Neural cell (in vitro differentiated cells): Measurements from ENCODE around the gene UBE2N. TPM values are rescaled to one million over a fixed set of nuclear protein-coding genes. Genes with fewer than 3 reads are reported as not detected.

Experiments used
- H2AFZ ChIP-seq: fragments of 200-600, 300-800 bp; sonication (generic), shearing (Covaris generic); 2 replicates; pipeline ENCODE4 v1.6.0; 2014; ENCODE audit warnings: low read depth, mild to moderate bottlenecking, antibody characterized with exemption, low read length, moderate library complexity
- H3F3A ChIP-seq: fragments of 200-600 bp; shearing (Covaris generic); 2 replicates; pipeline ENCODE4 v1.6.1; 2016; ENCODE audit warnings: mild to moderate bottlenecking, moderate library complexity, mixed read lengths, antibody characterized with exemption, low read length; ENCODE audit not compliant: insufficient read depth, poor library complexity, severe bottlenecking
- H3K27ac ChIP-seq: fragments of 200-600, 300-800 bp; sonication (generic), shearing (Covaris generic); 2 replicates; pipeline ENCODE4 v1.5.1; 2014; ENCODE audit warnings: mild to moderate bottlenecking, low read length, moderate library complexity
- H3K27me3 ChIP-seq: fragments of 300-800, 200-600 bp; sonication (generic), shearing (Covaris generic); 2 replicates; pipeline ENCODE4 v1.6.0; 2014; ENCODE audit warnings: mild to moderate bottlenecking, low read depth, low read length, moderate library complexity; ENCODE audit not compliant: insufficient read depth
- H3K36me3 ChIP-seq: fragments of 300-800, 200-600 bp; sonication (generic), shearing (Covaris generic); 2 replicates; pipeline ENCODE4 v1.5.1; 2014; ENCODE audit warnings: mild to moderate bottlenecking, antibody characterized with exemption, low read length, moderate library complexity; ENCODE audit not compliant: insufficient read depth
- H3K4me2 ChIP-seq: fragments of 300-800, 200-600 bp; sonication (generic), shearing (Covaris generic); 2 replicates; pipeline ENCODE4 v1.6.0; 2014; ENCODE audit warnings: mild to moderate bottlenecking, low read length
- H3K4me3 ChIP-seq: fragments of 300-800, 200-600 bp; sonication (generic), shearing (Covaris generic); 2 replicates; pipeline ENCODE4 v1.5.1; 2014; ENCODE audit warnings: mild to moderate bottlenecking, low read length, moderate library complexity
- H3K79me2 ChIP-seq: fragments of 200-600 bp; shearing (Covaris generic); replicated peaks from 2 replicates; pipeline ENCODE4 v1.6.0; 2014; ENCODE audit warnings: mild to moderate bottlenecking, low read length, moderate library complexity; ENCODE audit not compliant: insufficient read depth
- H3K9ac ChIP-seq: fragments of 300-800, 200-600 bp; sonication (generic), shearing (Covaris generic); 2 replicates; pipeline ENCODE4 v1.6.1; 2016; ENCODE audit warnings: mild to moderate bottlenecking, low read length, mixed read lengths
- H3K9me2 ChIP-seq: fragments of 200-600 bp; shearing (Covaris generic); 2 replicates; pipeline ENCODE4 v1.6.1; 2016; ENCODE audit warnings: mild to moderate bottlenecking, low read length, mixed read lengths; ENCODE audit not compliant: insufficient read depth
- H3K9me3 ChIP-seq: fragments of 200-600, 300-800 bp; sonication (generic), shearing (Covaris generic); 2 replicates; pipeline ENCODE4 v1.6.1; 2016; ENCODE audit warnings: mild to moderate bottlenecking, mixed run types, low read length, moderate library complexity, mixed read lengths
- H4K20me1 ChIP-seq: fragments of 200-600 bp; shearing (Covaris generic); 2 replicates; pipeline ENCODE4 v1.6.1; 2016; ENCODE audit warnings: mild to moderate bottlenecking, mixed run types; ENCODE audit not compliant: insufficient read depth
- EP300 ChIP-seq: fragments of 450-650 bp; conservative IDR thresholded peaks from 2 replicates; pipeline ENCODE4 v1.6.1; 2014; ENCODE audit warnings: antibody characterized with exemption, mild to moderate bottlenecking, moderate library complexity; ENCODE audit not compliant: poor library complexity, severe bottlenecking
- EZH2 ChIP-seq: fragments of 200-600, 300-800 bp; shearing (Covaris generic), sonication (generic); IDR thresholded peaks from 2 replicates; pipeline ENCODE4 v1.6.1; 2014; ENCODE audit warnings: antibody characterized with exemption, low read length, borderline replicate concordance, mild to moderate bottlenecking; ENCODE audit not compliant: insufficient read depth, poor library complexity, severe bottlenecking
- MXI1 ChIP-seq: fragments of 450-650 bp; conservative IDR thresholded peaks from 2 replicates; pipeline ENCODE4 v1.6.1; 2014; ENCODE audit warnings: antibody characterized with exemption, mild to moderate bottlenecking; ENCODE audit not compliant: poor library complexity, severe bottlenecking
- POLR2AphosphoS5 ChIP-seq: IDR thresholded peaks from 2 replicates; pipeline ENCODE4 v1.6.1; 2012
- RAD21 ChIP-seq: fragments of 450-650 bp; conservative IDR thresholded peaks from 2 replicates; pipeline ENCODE4 v1.6.1; 2014; ENCODE audit warnings: antibody characterized with exemption, mild to moderate bottlenecking, moderate library complexity
- SMC3 ChIP-seq: fragments of 450-650 bp; conservative IDR thresholded peaks from 2 replicates; pipeline ENCODE4 v1.6.1; 2014; ENCODE audit warnings: antibody characterized with exemption, mild to moderate bottlenecking, moderate library complexity; ENCODE audit not compliant: poor library complexity
- TAF1 ChIP-seq: IDR thresholded peaks from 2 replicates; pipeline ENCODE4 v1.6.1; 2012; ENCODE audit warnings: low read depth
- polyA plus RNA-seq: library from polyadenylated mRNA; depleted of rRNA; stranded (reverse); fragments of >200 nt; gene quantifications from 2 replicates; pipeline ENCODE4 v1.2.3, GENCODE V29; 2014
- TF ChIP-seq, protein P1 (sequence below): IDR thresholded peaks from 2 replicates; pipeline ENCODE4 v1.6.1; 2012; ENCODE audit warnings: borderline replicate concordance
- TF ChIP-seq, protein P2 (sequence below): fragments of 450-650 bp; IDR thresholded peaks from 2 replicates; pipeline ENCODE4 v1.5.1; 2014; ENCODE audit warnings: antibody characterized with exemption, mild to moderate bottlenecking, moderate library complexity; ENCODE audit not compliant: poor library complexity, severe bottlenecking

UBE2N gene
- polyA plus RNA-seq, 1 donor from 2014 or later, result 172 TPM

DNA sequence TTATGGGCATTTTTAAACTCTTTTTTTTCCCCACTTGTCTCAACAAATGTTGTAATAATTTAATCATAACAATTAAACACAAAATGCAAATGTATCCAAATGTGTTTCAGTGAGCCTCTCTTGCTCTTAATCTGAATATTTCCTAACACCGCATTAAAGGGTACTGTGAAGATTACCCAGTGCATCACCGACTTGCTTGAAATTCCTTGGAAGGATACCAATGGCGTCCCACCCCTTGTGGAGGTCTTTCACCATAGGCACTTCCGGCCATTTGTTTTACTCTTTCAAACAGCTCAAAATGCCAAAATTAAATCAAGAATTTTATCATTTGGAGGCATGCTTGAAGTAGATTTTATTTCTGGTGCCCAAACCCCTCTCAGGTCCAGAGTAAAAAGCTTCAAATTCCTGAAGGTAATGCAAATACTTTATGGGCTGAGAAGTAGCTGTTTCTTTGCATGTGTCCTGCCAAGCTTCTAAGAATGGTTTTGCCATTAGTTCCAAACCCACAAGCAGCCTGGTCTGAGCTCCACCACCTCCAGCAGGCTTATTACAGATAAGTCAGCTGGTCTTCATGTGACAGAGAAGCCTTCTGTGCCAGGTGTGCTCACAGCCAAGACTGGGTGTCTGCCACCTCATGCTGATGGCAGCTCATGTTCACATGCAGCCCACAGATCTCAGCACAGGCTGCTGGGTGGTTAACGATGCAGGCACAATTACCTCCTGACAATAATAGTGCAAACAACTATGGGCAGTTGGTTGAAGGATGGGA, 80.4 kb downstream of the UBE2N start:
- Histone ChIP-seq H3K4me2 (no peak overlapping the region), H3K36me3 (no peaks in the 10 kb centered on the region), H3K9me3 (no peaks in the 10 kb centered on the region), H3K9me2 (no peaks in the 10 kb centered on the region), H3K27ac (no peak overlapping the region), H3K79me2 (no peaks in the 10 kb centered on the region), H2AFZ (no peak overlapping the region), H3K9ac (no peak overlapping the region), H3K4me3 (no peak overlapping the region), H3F3A (no peaks in the 10 kb centered on the region), H4K20me1 (no peaks in the 10 kb centered on the region), H3K27me3 (no peaks in the 10 kb centered on the region)
- TF ChIP-seq, protein P1, sequence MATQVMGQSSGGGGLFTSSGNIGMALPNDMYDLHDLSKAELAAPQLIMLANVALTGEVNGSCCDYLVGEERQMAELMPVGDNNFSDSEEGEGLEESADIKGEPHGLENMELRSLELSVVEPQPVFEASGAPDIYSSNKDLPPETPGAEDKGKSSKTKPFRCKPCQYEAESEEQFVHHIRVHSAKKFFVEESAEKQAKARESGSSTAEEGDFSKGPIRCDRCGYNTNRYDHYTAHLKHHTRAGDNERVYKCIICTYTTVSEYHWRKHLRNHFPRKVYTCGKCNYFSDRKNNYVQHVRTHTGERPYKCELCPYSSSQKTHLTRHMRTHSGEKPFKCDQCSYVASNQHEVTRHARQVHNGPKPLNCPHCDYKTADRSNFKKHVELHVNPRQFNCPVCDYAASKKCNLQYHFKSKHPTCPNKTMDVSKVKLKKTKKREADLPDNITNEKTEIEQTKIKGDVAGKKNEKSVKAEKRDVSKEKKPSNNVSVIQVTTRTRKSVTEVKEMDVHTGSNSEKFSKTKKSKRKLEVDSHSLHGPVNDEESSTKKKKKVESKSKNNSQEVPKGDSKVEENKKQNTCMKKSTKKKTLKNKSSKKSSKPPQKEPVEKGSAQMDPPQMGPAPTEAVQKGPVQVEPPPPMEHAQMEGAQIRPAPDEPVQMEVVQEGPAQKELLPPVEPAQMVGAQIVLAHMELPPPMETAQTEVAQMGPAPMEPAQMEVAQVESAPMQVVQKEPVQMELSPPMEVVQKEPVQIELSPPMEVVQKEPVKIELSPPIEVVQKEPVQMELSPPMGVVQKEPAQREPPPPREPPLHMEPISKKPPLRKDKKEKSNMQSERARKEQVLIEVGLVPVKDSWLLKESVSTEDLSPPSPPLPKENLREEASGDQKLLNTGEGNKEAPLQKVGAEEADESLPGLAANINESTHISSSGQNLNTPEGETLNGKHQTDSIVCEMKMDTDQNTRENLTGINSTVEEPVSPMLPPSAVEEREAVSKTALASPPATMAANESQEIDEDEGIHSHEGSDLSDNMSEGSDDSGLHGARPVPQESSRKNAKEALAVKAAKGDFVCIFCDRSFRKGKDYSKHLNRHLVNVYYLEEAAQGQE, result no peak
- TF ChIP-seq EZH2 (no peak), RAD21 (no peak), EP300 (no peak), POLR2AphosphoS5 (no peak), MXI1 (no peak), TAF1 (no peak), SMC3 (no peak)
- TF ChIP-seq, protein P2, sequence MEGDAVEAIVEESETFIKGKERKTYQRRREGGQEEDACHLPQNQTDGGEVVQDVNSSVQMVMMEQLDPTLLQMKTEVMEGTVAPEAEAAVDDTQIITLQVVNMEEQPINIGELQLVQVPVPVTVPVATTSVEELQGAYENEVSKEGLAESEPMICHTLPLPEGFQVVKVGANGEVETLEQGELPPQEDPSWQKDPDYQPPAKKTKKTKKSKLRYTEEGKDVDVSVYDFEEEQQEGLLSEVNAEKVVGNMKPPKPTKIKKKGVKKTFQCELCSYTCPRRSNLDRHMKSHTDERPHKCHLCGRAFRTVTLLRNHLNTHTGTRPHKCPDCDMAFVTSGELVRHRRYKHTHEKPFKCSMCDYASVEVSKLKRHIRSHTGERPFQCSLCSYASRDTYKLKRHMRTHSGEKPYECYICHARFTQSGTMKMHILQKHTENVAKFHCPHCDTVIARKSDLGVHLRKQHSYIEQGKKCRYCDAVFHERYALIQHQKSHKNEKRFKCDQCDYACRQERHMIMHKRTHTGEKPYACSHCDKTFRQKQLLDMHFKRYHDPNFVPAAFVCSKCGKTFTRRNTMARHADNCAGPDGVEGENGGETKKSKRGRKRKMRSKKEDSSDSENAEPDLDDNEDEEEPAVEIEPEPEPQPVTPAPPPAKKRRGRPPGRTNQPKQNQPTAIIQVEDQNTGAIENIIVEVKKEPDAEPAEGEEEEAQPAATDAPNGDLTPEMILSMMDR, result no peak

DNA sequence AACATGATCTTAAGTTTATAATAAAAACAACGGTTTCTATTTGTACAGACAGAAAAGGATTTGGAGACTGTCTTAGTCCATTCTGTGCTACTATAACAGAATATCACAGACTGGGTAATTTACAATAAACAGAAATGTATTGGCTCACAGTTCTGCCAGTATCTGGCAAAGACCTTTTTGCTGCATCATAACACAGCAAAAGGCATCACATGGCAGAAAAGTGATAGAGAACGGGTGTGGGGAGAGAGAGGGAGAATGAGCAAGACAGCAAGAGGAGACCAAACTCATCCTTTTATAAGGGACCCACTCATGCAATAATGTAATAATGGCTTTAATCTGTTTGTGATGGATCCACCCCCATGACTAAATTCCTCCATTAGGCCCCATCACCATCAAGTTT, 81.1 kb downstream of the UBE2N start:
- Histone ChIP-seq H3K4me2 (no peak overlapping the region), H3K4me3 (no peak overlapping the region), H3K9me3 (no peaks in the 10 kb centered on the region), H4K20me1 (no peaks in the 10 kb centered on the region), H3K27ac (no peak overlapping the region), H3K9ac (no peak overlapping the region), H3K79me2 (no peaks in the 10 kb centered on the region), H3F3A (no peaks in the 10 kb centered on the region), H2AFZ (no peak overlapping the region), H3K27me3 (no peaks in the 10 kb centered on the region), H3K36me3 (no peaks in the 10 kb centered on the region), H3K9me2 (no peaks in the 10 kb centered on the region)
- no peak for TF ChIP-seq POLR2AphosphoS5
- TF ChIP-seq RAD21, result no peak
